Activated CD4-positive, alpha-beta T cell treated with anti-CD3 and anti-CD28 coated beads, Interleukin-2, amount 10 ng/mL, durations not matched to agents 24 days and 14 days (primary cell): ENCODE measurements around the gene FAM227B. TPM values are rescaled to one million over a fixed set of nuclear protein-coding genes. Genes with fewer than 3 reads are reported as not detected.
"Not testable (repeated sequence)": the region's sequence is repeated elsewhere in the genome, so short reads cannot be mapped to it uniquely, and the experiment has no call there.

Source experiments
- DNase-seq: peaks from one replicate; pipeline ENCODE4 v3.0.0; 2022
- H3K27ac Mint-ChIP-seq: one replicate; pipeline ENCODE4 v1.8.0; 2022; ENCODE audit warnings: mild to moderate bottlenecking, mixed read lengths
- H3K27me3 Mint-ChIP-seq: one replicate; pipeline ENCODE4 v1.8.0; 2022; ENCODE audit warnings: mixed read lengths
- H3K36me3 Mint-ChIP-seq: one replicate; pipeline ENCODE4 v1.8.0; 2022; ENCODE audit warnings: low read depth, mild to moderate bottlenecking, mixed read lengths
- H3K4me1 Mint-ChIP-seq: one replicate; pipeline ENCODE4 v1.8.0; 2021; ENCODE audit warnings: mixed read lengths
- H3K4me3 Mint-ChIP-seq: one replicate; pipeline ENCODE4 v1.8.0; 2022; ENCODE audit warnings: mild to moderate bottlenecking, moderate library complexity, mixed read lengths
- H3K9me3 Mint-ChIP-seq: one replicate; pipeline ENCODE4 v1.8.0; 2021; ENCODE audit warnings: mixed read lengths
- intact Hi-C: fragments of 100-400 bp; cut with micrococcal nuclease; formaldehyde crosslinking; loops from one replicate; pipeline ENCODE4 v1.15.1; 2023
- total RNA-seq: library from RNA; stranded (reverse); gene quantifications from 2 replicates; pipeline ENCODE4 v1.2.3, GENCODE V29; 2022

The FAM227B gene
- total RNA-seq: 2.1 and 2.7 TPM in 2 replicates

GRCh38 chr15:49620658-49621368, at the start of gene FAM227B, which contains the start of gene DTWD1:
TSS of gene FAM227B (minus strand) at chr15:49620818. CDS start at chr15:49615171, 5,647 bp downstream.
TSS of gene DTWD1 (plus strand) at chr15:49621048. CDS start at chr15:49625168, 4,120 bp downstream.
- intact Hi-C loops: loop anchor here (1.0 to 10.0 kb wide), 12 partner anchors 334 to 1289 kb away; partner anchors contain the start of genes AP4E1, CEP152, COPS2 and DUT
- Mint-ChIP-seq H3K4me3 (peak within 1 kb of the TSS; percentile 97), H3K27ac (peak within 1 kb of the TSS; percentile 98), H3K4me1 (peaks cover 38% of the 10 kb centered on the region), H3K9me3 (no peaks in the 10 kb centered on the region), H3K27me3 (no peaks in the 10 kb centered on the region), H3K36me3 (peaks cover 22% of the 10 kb centered on the region)
- peak; percentile 98 for DNase-seq

- Mint-ChIP-seq H3K36me3 (no peaks in the 10 kb centered on the region), H3K4me3 (no peak overlapping the region), H3K4me1 (no peaks in the 10 kb centered on the region), H3K27ac (no peak overlapping the region), H3K9me3 (no peaks in the 10 kb centered on the region), H3K27me3 (peaks cover 14% of the 10 kb centered on the region)
- no peak for DNase-seq
- intact Hi-C loops: no loop called here
Observed at GRCh38 chr15:49669288-49669687, 48.7 kb upstream of the FAM227B start.

- H3K9me3 Mint-ChIP-seq, H3K4me3 Mint-ChIP-seq, H3K36me3 Mint-ChIP-seq, H3K27ac Mint-ChIP-seq, DNase-seq, H3K4me1 Mint-ChIP-seq, intact Hi-C loops: not testable (repeated sequence)
- H3K27me3 Mint-ChIP-seq: peaks cover 20% of the 10 kb centered on the region
Observed at GRCh38 chr15:49666486-49666885, 45.9 kb upstream of the FAM227B start.

GRCh38 chr15:49664716-49665115, 44.1 kb upstream of the FAM227B start:
- Mint-ChIP-seq H3K27me3 (peaks cover 23% of the 10 kb centered on the region), H3K4me1 (no peaks in the 10 kb centered on the region)

GRCh38 chr15:49656734-49657133, 36.1 kb upstream of the FAM227B start:
- H3K4me3 Mint-ChIP-seq: no peak overlapping the region
- DNase-seq: no peak
- H3K36me3 Mint-ChIP-seq: no peaks in the 10 kb centered on the region
- H3K27me3 Mint-ChIP-seq: peaks cover 14% of the 10 kb centered on the region
- intact Hi-C loops: no loop called here
- H3K4me1 Mint-ChIP-seq: no peaks in the 10 kb centered on the region
- H3K9me3 Mint-ChIP-seq: peaks cover 18% of the 10 kb centered on the region
- no peak overlapping the region for H3K27ac Mint-ChIP-seq

More at GRCh38 chr15:49664716-49665115, 44.1 kb upstream of the FAM227B start:
- Mint-ChIP-seq H3K9me3 (no peaks in the 10 kb centered on the region), H3K4me3 (no peak overlapping the region), H3K27ac (no peak overlapping the region), H3K36me3 (no peaks in the 10 kb centered on the region)
- no peak for DNase-seq
- intact Hi-C loops: no loop called here

GRCh38 chr15:49652922-49653321, 32.3 kb upstream of the FAM227B start:
- no peaks in the 10 kb centered on the region for H3K36me3 Mint-ChIP-seq
- no peak overlapping the region for H3K4me3 Mint-ChIP-seq
- no peak overlapping the region for H3K27ac Mint-ChIP-seq
- DNase-seq: no peak
- H3K27me3 Mint-ChIP-seq: no peaks in the 10 kb centered on the region
- intact Hi-C loops: no loop called here
- H3K9me3 Mint-ChIP-seq: peaks cover 26% of the 10 kb centered on the region
- H3K4me1 Mint-ChIP-seq: no peaks in the 10 kb centered on the region

GRCh38 chr15:49650676-49651075, 30.1 kb upstream of the FAM227B start:
- Mint-ChIP-seq H3K27ac (no peak overlapping the region), H3K9me3 (peaks cover 26% of the 10 kb centered on the region), H3K27me3 (no peaks in the 10 kb centered on the region), H3K4me3 (no peak overlapping the region), H3K36me3 (peaks cover 5% of the 10 kb centered on the region), H3K4me1 (no peaks in the 10 kb centered on the region)
- intact Hi-C loops: no loop called here
- DNase-seq: no peak

- Mint-ChIP-seq H3K27ac (no peak overlapping the region), H3K36me3 (peaks cover 5% of the 10 kb centered on the region), H3K9me3 (peaks cover 26% of the 10 kb centered on the region), H3K27me3 (no peaks in the 10 kb centered on the region), H3K4me3 (no peak overlapping the region), H3K4me1 (no peaks in the 10 kb centered on the region)
- intact Hi-C loops: no loop called here
- no peak for DNase-seq
Observed at GRCh38 chr15:49649987-49650386, 29.4 kb upstream of the FAM227B start.

GRCh38 chr15:49646891-49647290, 26.3 kb upstream of the FAM227B start:
- Mint-ChIP-seq H3K27me3 (no peaks in the 10 kb centered on the region), H3K4me1 (no peaks in the 10 kb centered on the region), H3K36me3 (peaks cover 17% of the 10 kb centered on the region), H3K4me3 (no peak overlapping the region), H3K27ac (no peak overlapping the region), H3K9me3 (peaks cover 9% of the 10 kb centered on the region)
- intact Hi-C loops: no loop called here
- DNase-seq: no peak

GRCh38 chr15:49645941-49646340, 25.3 kb upstream of the FAM227B start:
- Mint-ChIP-seq H3K4me1 (no peaks in the 10 kb centered on the region), H3K27ac (no peak overlapping the region), H3K27me3 (no peaks in the 10 kb centered on the region), H3K36me3 (peaks cover 19% of the 10 kb centered on the region), H3K4me3 (no peak overlapping the region), H3K9me3 (peaks cover 4% of the 10 kb centered on the region)
- no peak for DNase-seq
- intact Hi-C loops: no loop called here

- Mint-ChIP-seq H3K9me3 (no peaks in the 10 kb centered on the region), H3K27me3 (no peaks in the 10 kb centered on the region), H3K36me3 (peaks cover 19% of the 10 kb centered on the region), H3K4me3 (no peak overlapping the region), H3K4me1 (no peaks in the 10 kb centered on the region), H3K27ac (no peak overlapping the region)
- intact Hi-C loops: no loop called here
- DNase-seq: no peak
Observed at GRCh38 chr15:49645277-49645676, 24.7 kb upstream of the FAM227B start.

GRCh38 chr15:49644364-49644794, 23.8 kb upstream of the FAM227B start:
- no peaks in the 10 kb centered on the region for H3K9me3 Mint-ChIP-seq
- H3K27ac Mint-ChIP-seq: no peak overlapping the region
- no peaks in the 10 kb centered on the region for H3K27me3 Mint-ChIP-seq
- peaks cover 19% of the 10 kb centered on the region for H3K36me3 Mint-ChIP-seq
- no peaks in the 10 kb centered on the region for H3K4me1 Mint-ChIP-seq
- H3K4me3 Mint-ChIP-seq: no peak overlapping the region
- intact Hi-C loops: no loop called here
- DNase-seq: no peak

GRCh38 chr15:49637857-49638256, 17.2 kb upstream of the FAM227B start:
- no peak for DNase-seq
- no peaks in the 10 kb centered on the region for H3K9me3 Mint-ChIP-seq
- no peak overlapping the region for H3K27ac Mint-ChIP-seq
- H3K4me3 Mint-ChIP-seq: no peak overlapping the region
- H3K27me3 Mint-ChIP-seq: no peaks in the 10 kb centered on the region
- peaks cover 26% of the 10 kb centered on the region for H3K36me3 Mint-ChIP-seq
- H3K4me1 Mint-ChIP-seq: no peaks in the 10 kb centered on the region
- intact Hi-C loops: no loop called here

- DNase-seq: no peak
- Mint-ChIP-seq H3K27ac (no peak overlapping the region), H3K9me3 (no peaks in the 10 kb centered on the region), H3K4me3 (no peak overlapping the region), H3K27me3 (no peaks in the 10 kb centered on the region), H3K4me1 (peaks cover 9% of the 10 kb centered on the region), H3K36me3 (peaks cover 32% of the 10 kb centered on the region)
- intact Hi-C loops: loop anchor here (10.0 kb wide), 1 partner anchor 1136 kb away; the partner anchor contains the start of gene SPPL2A
Observed at GRCh38 chr15:49628379-49628778, 7.8 kb upstream of the FAM227B start.
